IPS DF 6.9 (cell line): ENCODE measurements around the gene SLC22A16.

ENCODE experiments used
- DNase-seq: peaks from one replicate; pipeline ENCODE4 v3.0.0-alpha.2; 2013; ENCODE audit warnings: low read depth, low spot score
- H3K27ac ChIP-seq: one replicate; pipeline ENCODE4 v1.5.1; 2013; ENCODE audit warnings: low read length, control low read depth
- H3K27me3 ChIP-seq: 2 replicates; pipeline ENCODE4 v1.6.1; 2013; ENCODE audit warnings: mild to moderate bottlenecking, low read length; ENCODE audit not compliant: control insufficient read depth, insufficient read depth
- H3K36me3 ChIP-seq: 2 replicates; pipeline ENCODE4 v1.6.1; 2013; ENCODE audit warnings: low read length; ENCODE audit not compliant: control insufficient read depth, insufficient read depth
- H3K4me1 ChIP-seq: 2 replicates; pipeline ENCODE4 v1.6.1; 2013; ENCODE audit warnings: low read length; ENCODE audit not compliant: control insufficient read depth, insufficient read depth
- H3K4me3 ChIP-seq: 2 replicates; pipeline ENCODE4 v1.5.1; 2013; ENCODE audit warnings: mild to moderate bottlenecking, low read length
- H3K9me3 ChIP-seq: 2 replicates; pipeline ENCODE4 v1.6.1; 2013; ENCODE audit warnings: low read length, inconsistent platforms; ENCODE audit not compliant: control insufficient read depth, insufficient read depth
- WGBS: extraction: QIAGEN DNeasy Blood & Tissue Kit; methylation state at CpG from one replicate; pipeline ENCODE4 v1.1.7; 2013; ENCODE audit warnings: mixed read lengths, missing lambda C conversion rate; ENCODE audit not compliant: insufficient read length, insufficient coverage; 5-methylcytosine and 5-hydroxymethylcytosine counted together

Gene SLC22A16

DNA sequence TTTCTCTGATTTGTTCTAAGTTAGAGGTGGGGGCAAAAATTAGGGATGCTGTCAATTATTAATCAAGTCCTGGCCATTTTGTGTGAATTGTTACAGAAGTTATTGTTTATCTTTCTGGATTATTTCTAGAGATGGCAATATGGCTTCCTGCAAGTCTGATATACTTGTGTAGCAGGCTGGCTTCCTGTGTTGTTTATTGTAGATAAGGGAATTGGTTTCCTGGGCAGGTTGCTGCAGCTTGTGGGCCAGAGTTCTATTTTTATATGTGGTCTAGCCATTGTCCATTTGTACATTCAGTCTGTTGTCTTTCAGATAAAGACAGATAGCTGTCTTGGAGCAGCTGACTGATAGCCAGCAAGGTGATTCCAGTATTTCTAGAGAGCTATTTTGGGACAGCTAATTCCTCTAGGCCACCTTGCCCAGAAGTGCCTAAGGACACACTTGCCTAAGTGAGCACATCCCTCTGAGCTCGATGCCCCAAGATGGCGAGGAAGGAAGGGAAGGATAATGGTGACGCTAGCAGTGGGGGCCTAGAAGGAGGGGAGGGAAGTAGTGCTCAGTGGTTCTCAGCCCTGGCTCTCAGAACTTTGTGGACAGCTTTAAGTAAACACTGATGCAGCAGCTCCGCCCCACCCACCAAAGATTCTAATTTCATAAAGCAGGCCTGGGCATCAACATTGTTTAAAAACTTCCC, 86.6 kb downstream of the SLC22A16 start:
- DNase-seq, result no peak
- H3K27me3 ChIP-seq, result no peaks in the 10 kb centered on the region
- no peak overlapping the region for H3K4me3 ChIP-seq
- no peaks in the 10 kb centered on the region for H3K36me3 ChIP-seq
- H3K9me3 ChIP-seq, result no peaks in the 10 kb centered on the region
- H3K27ac ChIP-seq, result no peak overlapping the region
- no CpG with 5 or more reads among the region's 4 CpGs for WGBS
- H3K4me1 ChIP-seq, result no peaks in the 10 kb centered on the region

DNA sequence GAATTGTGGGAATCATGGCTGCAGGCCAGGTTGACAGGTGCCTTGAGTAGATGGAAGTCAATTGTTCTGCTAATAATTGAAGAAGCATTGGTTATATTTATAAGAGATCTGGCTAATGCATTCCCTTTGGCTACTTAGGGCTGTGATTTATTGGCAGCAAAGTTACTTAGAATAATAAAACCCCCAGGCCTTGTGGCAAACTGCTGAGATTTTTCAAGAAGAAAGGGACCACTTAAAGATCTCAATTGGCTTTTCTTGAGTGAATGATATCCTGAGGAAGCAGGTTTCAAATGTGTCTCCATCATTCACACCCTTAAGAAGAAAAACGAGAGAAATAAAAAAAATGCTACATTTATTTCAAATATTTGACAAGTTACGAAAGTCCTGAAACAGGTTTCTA, 88.4 kb downstream of the SLC22A16 start:
- H3K36me3 ChIP-seq, result no peaks in the 10 kb centered on the region
- H3K27ac ChIP-seq, result no peak overlapping the region
- H3K27me3 ChIP-seq, result no peaks in the 10 kb centered on the region
- DNase-seq, result no peak
- H3K4me3 ChIP-seq, result no peak overlapping the region
- H3K4me1 ChIP-seq, result no peaks in the 10 kb centered on the region
- WGBS, result no CpG with 5 or more reads among the region's 2 CpGs
- H3K9me3 ChIP-seq, result no peaks in the 10 kb centered on the region

DNA sequence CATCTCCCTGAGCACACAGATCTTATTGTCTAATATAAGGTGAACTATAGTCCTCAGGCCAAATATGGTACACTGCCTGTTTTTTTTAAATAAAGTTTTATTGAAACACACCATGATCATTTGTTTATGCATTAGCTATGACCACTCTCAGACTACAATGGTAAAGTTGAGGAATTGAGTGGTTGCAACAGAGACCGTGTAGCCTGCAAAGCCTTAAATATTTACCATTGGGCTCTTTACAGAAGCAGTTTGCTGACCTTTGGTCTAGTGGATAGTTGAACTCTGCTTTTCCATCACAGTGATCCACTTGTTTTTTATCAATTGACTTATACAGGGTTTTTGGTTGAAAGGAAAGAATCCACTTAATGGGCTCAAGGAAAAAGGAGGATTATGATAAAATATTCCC, 91.0 kb downstream of the SLC22A16 start:
- Histone ChIP-seq H3K9me3 (no peaks in the 10 kb centered on the region), H3K27ac (no peak overlapping the region), H3K4me1 (no peaks in the 10 kb centered on the region), H3K36me3 (no peaks in the 10 kb centered on the region), H3K27me3 (no peaks in the 10 kb centered on the region), H3K4me3 (no peak overlapping the region)
- no peak for DNase-seq
- WGBS, result no CpG with 5 or more reads among the region's 1 CpG

DNA sequence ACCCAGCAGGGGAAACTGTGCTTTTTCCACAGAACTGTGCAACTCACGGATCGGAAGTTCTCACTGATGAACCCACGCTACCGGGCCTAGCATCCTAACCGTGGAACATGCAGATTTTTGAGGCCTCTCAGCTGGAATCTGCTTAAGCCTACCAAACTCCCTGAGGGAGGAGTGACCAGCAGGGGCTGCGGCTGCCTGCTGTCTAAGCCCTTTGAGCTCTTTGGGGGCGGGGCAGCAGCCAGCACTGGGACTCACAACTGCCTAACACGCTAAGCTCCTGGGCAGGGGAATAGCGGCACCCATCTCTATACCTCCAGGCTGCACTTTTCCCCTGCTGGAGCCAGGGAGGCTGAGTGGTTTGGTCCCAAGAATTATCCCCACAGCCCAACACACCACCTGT, 97.9 kb downstream of the SLC22A16 start:
- H3K27me3 ChIP-seq, result no peaks in the 10 kb centered on the region
- H3K4me1 ChIP-seq, result no peaks in the 10 kb centered on the region
- no peak overlapping the region for H3K27ac ChIP-seq
- DNase-seq, result no peak
- no CpG with 5 or more reads among the region's 9 CpGs for WGBS
- no peaks in the 10 kb centered on the region for H3K36me3 ChIP-seq
- H3K9me3 ChIP-seq, result no peaks in the 10 kb centered on the region
- no peak overlapping the region for H3K4me3 ChIP-seq
